SW 1271 (cell line): ENCODE data around the gene BCORL1.

Experiments used
- DNase-seq, 2 experiments: peaks; one replicate each; lab custom pipeline; 2025; lab: John Stamatoyannopoulos, UW

Gene BCORL1, protein sequence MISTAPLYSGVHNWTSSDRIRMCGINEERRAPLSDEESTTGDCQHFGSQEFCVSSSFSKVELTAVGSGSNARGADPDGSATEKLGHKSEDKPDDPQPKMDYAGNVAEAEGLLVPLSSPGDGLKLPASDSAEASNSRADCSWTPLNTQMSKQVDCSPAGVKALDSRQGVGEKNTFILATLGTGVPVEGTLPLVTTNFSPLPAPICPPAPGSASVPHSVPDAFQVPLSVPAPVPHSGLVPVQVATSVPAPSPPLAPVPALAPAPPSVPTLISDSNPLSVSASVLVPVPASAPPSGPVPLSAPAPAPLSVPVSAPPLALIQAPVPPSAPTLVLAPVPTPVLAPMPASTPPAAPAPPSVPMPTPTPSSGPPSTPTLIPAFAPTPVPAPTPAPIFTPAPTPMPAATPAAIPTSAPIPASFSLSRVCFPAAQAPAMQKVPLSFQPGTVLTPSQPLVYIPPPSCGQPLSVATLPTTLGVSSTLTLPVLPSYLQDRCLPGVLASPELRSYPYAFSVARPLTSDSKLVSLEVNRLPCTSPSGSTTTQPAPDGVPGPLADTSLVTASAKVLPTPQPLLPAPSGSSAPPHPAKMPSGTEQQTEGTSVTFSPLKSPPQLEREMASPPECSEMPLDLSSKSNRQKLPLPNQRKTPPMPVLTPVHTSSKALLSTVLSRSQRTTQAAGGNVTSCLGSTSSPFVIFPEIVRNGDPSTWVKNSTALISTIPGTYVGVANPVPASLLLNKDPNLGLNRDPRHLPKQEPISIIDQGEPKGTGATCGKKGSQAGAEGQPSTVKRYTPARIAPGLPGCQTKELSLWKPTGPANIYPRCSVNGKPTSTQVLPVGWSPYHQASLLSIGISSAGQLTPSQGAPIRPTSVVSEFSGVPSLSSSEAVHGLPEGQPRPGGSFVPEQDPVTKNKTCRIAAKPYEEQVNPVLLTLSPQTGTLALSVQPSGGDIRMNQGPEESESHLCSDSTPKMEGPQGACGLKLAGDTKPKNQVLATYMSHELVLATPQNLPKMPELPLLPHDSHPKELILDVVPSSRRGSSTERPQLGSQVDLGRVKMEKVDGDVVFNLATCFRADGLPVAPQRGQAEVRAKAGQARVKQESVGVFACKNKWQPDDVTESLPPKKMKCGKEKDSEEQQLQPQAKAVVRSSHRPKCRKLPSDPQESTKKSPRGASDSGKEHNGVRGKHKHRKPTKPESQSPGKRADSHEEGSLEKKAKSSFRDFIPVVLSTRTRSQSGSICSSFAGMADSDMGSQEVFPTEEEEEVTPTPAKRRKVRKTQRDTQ (N-terminal part only)

DNA sequence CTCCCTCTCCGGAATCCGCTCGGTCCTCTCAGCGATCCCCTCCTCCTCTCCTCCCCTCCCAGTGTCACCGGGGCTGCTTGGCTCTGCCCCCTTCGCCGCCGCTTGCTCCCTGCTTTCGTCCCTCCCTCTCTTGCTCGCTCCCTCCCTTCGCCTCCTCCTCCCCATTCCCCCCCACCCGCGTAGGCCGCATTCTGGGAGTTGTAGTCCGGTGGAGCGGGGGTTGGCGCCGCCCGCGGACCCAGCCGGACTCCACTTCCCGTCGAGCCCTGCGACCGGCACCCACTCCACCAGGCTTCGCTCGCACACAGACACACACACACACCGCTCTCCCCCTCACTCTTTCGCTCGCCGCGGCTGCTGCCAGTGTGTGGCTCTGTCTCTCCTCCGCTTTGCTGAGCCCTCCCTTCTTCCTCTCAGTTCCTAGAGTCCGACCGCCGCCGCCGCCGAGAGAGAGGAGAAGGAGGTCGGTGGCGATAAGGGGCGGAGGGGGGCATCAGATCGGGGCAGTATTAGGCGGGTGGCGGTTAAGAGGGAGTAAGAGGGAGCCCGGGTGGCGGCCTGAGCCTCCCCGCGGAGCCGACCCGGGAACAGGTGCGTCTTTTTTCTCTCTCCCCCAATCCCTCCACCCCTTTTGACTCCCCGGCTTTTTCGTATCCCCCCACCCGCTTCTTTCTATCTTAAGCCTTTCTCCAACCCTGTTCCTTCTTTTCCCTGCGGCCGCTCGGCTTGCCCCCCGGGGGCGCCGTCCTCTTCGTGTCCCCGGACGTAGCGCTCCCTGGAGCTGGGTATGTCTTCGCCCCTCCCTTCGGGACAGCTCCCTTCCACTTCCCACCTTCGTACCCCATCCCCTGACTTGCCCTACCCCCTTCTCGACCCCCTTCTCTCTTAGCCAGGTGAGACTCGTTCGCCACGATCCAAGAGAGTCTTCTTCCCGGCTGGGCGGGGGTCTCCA, at the start of gene BCORL1:
TSS of gene BCORL1 (plus strand) at position 336 of the 952 bp plus-strand sequence. CDS start 22,597 bp downstream, outside the sequence.
- peak; percentile 56 to 57 for DNase-seq

- DNase-seq: no peak
Observed at GRCh38 chrX:129932821-129933321, 49.6 kb upstream of the BCORL1 start.

DNA sequence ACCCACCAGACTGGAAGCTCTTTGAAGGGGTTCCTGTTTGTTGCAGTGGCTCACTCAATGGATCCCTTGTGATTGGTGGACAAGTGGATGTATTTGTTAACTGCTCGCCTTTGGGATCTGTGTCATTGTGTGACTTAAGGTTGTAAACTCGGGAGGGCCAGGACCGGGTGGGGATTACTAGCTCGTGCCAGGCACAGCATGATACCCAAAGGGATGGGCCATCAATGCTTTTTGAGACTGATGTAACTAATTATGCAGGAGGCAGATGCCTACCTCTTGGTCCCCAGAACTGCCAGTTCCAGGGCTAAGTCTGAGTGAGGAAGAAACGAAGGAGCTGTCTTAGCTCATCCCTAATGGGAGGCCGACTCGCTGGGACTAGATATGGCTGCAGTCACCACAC, 48.7 kb upstream of the BCORL1 start:
- DNase-seq: no peak

DNA sequence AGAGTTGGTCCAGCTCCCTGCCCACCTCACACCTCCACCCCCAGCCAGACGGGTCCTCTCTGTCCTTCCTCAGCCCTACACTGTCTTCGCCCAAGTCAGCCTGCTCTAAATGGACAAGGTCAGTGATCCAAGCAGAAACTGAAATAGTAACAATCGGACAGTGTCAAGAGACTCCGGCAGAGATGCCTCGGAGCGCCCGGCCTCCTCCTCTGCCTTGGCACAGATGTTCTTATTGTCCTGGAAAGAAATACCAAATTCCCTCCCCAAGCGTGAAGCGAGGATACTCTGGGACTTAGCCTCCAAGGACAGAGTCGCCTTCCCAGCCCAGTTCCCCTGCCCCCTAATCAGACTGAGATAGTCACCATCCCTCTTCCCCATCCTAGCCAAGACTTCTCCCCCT, 48.0 kb upstream of the BCORL1 start:
- no peak for DNase-seq

DNA sequence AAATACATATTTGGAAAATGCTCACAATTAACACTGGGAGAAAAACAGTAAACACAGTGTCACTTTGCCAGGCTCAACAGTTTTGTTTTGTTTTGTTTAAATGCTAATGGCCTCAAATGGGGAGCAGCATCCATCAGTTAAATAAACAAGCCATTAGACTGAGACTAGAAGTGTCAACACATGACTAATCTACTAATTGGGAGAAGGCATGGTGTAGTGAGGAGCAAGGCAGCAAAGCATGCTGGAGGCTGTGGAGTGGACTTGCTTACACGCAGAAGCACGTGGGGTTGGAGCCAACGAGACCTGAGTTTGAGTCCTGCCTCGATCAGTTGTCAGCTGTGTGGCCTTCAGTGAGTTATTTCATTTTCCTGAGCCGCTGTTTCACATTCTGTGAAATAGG, 47.5 kb upstream of the BCORL1 start:
- no peak for DNase-seq

DNA sequence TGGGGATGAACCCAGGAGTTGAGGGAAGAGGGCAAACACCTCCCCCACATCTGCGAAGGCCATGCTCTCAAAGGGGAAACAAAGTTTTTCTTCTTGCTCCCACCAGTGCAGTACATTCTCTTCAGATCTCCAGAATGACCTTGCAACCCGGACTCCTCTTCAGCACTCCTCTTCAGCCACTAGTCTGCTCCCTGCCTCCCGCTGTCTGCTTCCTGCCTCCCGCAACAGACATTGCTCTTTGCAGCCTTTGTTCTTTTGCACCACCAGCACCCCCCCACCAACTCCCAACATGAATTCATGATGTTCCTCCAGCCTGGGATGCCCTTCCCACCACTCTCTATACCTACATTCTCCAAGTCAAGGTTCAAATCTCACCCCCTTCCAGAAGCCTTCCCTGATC, 44.4 kb upstream of the BCORL1 start:
- DNase-seq: no peak

DNA sequence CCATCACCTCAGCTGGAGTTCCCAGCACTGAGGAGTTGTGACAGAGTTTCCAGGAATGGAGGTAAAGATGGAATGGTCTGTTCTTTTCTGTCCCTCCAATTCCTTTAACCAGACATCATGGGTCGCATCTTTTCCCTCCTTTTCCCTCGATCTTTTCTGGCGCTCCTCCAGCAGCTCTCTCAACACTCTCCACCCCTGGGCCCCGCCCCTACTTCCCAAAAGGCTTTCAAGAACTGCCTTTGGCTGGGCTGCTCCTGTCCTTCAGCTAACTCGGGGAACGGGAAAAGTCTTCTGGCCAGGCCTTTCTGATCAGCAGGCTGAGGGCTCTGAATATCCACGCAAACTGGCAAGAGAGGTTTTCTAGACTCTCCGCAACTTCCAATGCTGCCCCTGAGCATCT, 42.4 kb upstream of the BCORL1 start:
- DNase-seq: no peak

DNA sequence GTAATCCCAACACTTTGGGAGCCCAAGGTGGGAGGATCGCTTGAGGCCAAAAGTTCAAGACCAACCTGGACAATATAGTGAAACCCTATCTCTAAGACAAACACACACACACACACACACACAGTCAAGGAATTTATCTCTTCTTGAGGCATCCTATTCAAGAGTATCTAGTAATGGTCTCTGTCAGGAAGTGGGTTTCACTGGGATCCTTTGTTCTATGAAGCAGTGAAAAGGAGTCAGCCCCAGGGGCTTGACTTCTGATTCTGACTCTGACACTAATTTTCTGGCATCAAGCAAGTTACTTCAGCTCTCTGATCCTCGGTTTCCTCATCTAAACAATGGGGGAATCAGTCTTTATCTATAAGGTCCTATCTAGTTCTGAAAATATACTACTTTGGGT, 41.7 kb upstream of the BCORL1 start:
- DNase-seq: no peak

DNA sequence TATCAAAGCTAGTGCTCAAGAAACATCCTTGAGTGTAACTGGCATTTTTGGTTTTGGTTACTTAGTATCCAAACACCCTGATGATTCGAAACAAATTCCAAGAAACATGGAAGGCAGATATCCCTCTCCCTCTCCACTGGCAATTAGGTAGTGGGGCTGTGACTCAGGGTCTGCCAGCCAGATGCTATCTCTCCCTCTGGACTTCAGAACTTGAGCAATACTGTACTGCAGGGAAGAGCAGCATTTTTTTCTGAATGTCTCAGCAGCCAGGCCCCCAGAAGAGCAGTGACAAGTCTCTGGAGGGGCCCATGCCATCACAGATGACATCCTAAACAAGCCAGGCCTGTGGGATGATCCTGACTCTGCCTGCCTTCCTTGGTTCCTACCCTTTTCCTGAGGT, 37.3 kb upstream of the BCORL1 start:
- DNase-seq: no peak

GRCh38 chrX:129953334-129953648, 29.1 kb upstream of the BCORL1 start:
- DNase-seq: no peak

GRCh38 chrX:129953881-129954280, 28.6 kb upstream of the BCORL1 start:
- no peak for DNase-seq

GRCh38 chrX:129954804-129955203, 27.6 kb upstream of the BCORL1 start:
- DNase-seq: no peak

DNA sequence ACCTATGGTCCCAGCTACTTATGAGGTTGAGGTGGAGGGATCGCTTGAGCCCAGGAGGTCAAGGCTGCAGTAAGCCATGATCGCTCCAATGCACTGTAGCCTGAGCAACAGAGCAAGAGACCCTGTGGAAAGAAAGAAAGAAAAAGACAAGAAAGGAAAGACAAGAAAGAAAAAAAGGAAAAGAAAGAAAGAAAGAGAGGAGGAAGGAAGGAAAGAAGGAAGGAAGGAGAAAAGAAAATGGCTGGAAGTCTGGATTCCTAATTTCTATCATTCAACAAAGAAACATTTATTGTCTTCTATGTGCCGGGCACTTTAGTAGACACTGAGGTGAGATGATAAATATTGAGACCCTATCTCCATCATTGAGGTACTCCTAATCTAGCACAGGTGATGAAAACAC, 26.8 kb upstream of the BCORL1 start:
- no peak for DNase-seq

GRCh38 chrX:129956145-129956544, 26.3 kb upstream of the BCORL1 start:
- DNase-seq: no peak

DNA sequence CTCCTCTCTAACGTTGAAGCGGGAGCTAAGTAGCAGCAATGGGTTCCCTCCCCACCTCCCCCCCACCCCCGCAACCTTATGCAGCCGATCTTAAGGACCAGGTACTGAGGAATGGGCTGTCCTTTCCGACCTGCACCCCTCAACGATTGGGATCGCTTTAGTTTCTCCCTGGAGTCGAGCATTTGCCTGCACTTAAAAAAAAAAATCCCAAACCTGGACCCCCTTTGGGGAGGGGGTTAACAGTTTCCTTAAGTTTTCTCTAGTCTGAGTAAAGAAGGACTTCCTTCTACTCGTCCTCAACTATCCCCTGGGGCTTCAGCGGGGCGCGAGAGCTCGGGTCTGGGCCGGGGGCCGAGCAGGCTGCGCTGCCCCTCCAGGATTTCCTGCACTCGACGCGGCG, 25.7 kb upstream of the BCORL1 start:
- DNase-seq: no peak

- DNase-seq: peak; percentile 2 to 8
Observed at GRCh38 chrX:129957241-129958082, 25.0 kb upstream of the BCORL1 start.

GRCh38 chrX:129958083-129958465, 24.4 kb upstream of the BCORL1 start:
- DNase-seq: no peak

DNA sequence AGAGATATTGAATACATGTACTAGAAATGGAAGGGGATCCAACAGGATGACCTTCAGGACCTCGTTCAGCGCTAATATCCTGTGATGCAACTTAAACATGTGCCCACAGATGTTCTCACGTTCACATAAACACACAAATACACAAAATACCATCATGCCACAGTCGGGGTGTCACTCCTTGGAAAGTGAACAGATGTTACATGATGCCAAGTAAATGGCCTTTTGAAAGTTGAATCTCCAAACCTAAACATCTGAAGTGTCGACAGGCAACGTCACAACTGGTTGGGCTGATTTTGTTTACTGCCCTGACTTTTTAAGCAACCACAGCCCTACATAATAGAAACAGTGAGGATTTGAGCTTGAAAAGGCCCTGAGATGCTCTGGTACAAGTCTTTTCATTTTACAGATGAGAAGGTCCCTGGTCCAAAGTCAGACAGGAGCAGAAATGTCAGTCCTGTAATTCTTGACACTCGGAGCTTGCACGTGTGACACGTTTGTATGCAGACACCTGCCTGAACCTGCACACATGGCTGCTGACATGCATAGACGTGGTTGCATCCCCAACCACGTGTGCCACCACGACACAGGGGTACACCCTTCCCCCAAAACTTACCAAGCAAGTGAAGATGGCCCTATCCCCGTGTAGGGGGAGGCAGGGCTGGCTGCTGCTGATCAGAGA, 23.5 kb upstream of the BCORL1 start:
- no peak for DNase-seq

DNA sequence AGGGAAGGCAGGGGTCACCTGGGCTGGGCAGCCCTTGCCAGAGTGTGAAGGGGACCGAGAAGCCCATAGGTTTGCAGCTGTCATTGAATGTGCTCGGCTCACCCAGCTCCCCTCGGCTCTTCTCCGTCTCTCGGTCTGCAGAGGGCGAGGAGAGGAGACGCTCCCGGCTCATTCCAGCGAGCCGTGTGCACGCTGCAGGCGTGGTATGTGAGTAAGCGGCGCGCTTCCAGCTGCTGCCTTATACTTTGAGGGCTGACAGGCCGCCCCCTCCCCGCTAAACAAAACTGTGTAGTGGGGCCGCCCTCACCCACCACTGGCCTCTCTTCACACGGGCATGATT, 23.0 kb upstream of the BCORL1 start:
- no peak for DNase-seq
